Measurements from ENCODE around the gene TMOD4.
A peak's percentile ranks its signal among the peaks of the same experiment; 100 is the strongest.
"Not testable (repeated sequence)": the region's sequence is repeated elsewhere in the genome, so short reads cannot be mapped to it uniquely, and the experiment has no call there.

The TMOD4 gene

DNA sequence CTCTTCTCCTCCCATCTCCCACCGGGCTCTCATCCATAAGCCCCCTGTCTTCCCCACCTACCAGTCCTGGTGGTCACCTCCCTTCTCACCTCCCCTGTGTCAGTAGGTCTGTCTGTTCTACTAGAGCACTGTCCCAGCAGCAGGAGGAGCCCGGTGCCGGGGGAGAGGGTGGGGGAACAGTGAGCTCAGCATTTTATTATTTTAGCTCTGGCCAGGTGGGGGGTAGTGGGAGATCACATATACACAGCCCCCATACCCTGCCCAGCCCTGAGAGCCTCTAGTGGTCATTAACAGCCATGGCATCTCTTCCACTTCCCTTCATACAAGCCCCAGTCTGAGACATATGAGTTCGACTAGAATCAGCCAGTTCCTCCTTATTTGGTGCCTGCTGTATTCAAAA lies at the start of gene TMOD4:
TSS of gene TMOD4 (minus strand) at position 119 of the 400 bp plus-strand sequence. CDS start 1,106 bp downstream, outside the sequence.
- TF ChIP-seq, protein P1, sequence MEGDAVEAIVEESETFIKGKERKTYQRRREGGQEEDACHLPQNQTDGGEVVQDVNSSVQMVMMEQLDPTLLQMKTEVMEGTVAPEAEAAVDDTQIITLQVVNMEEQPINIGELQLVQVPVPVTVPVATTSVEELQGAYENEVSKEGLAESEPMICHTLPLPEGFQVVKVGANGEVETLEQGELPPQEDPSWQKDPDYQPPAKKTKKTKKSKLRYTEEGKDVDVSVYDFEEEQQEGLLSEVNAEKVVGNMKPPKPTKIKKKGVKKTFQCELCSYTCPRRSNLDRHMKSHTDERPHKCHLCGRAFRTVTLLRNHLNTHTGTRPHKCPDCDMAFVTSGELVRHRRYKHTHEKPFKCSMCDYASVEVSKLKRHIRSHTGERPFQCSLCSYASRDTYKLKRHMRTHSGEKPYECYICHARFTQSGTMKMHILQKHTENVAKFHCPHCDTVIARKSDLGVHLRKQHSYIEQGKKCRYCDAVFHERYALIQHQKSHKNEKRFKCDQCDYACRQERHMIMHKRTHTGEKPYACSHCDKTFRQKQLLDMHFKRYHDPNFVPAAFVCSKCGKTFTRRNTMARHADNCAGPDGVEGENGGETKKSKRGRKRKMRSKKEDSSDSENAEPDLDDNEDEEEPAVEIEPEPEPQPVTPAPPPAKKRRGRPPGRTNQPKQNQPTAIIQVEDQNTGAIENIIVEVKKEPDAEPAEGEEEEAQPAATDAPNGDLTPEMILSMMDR (IDR thresholded peaks at IDR 0.05; ENCODE audit: control insufficient read depth, extremely low read depth, insufficient read depth): peak; percentile 29; the same call in 1 of the 2 replicates
- no peak within 1 kb of the TSS for H3K4me3 ChIP-seq (ENCODE audit: low read depth, low read length)
- DNase-seq (ENCODE audit: low read depth): no peak

- no peak for DNase-seq (ENCODE audit: low read depth)
- no peak overlapping the region for H3K4me3 ChIP-seq (ENCODE audit: low read depth, low read length)
- TF ChIP-seq, protein P1 (IDR thresholded peaks at IDR 0.05; ENCODE audit: control insufficient read depth, extremely low read depth, insufficient read depth): no peak
These were observed 46.3 kb upstream of the TMOD4 start for GRCh38 chr1:151222130-151222529.

- no peak overlapping the region for H3K4me3 ChIP-seq (ENCODE audit: low read depth, low read length)
- TF ChIP-seq, protein P1 (IDR thresholded peaks at IDR 0.05; ENCODE audit: control insufficient read depth, extremely low read depth, insufficient read depth): no peak
- no peak for DNase-seq (ENCODE audit: low read depth)
These were observed 45.8 kb upstream of the TMOD4 start for GRCh38 chr1:151221616-151222015.

GRCh38 chr1:151213560-151213959 lies 37.8 kb upstream of the TMOD4 start:
- H3K4me3 ChIP-seq (ENCODE audit: low read depth, low read length): no peak overlapping the region
- TF ChIP-seq, protein P1 (IDR thresholded peaks at IDR 0.05; ENCODE audit: control insufficient read depth, extremely low read depth, insufficient read depth): no peak
- no peak for DNase-seq (ENCODE audit: low read depth)

DNA sequence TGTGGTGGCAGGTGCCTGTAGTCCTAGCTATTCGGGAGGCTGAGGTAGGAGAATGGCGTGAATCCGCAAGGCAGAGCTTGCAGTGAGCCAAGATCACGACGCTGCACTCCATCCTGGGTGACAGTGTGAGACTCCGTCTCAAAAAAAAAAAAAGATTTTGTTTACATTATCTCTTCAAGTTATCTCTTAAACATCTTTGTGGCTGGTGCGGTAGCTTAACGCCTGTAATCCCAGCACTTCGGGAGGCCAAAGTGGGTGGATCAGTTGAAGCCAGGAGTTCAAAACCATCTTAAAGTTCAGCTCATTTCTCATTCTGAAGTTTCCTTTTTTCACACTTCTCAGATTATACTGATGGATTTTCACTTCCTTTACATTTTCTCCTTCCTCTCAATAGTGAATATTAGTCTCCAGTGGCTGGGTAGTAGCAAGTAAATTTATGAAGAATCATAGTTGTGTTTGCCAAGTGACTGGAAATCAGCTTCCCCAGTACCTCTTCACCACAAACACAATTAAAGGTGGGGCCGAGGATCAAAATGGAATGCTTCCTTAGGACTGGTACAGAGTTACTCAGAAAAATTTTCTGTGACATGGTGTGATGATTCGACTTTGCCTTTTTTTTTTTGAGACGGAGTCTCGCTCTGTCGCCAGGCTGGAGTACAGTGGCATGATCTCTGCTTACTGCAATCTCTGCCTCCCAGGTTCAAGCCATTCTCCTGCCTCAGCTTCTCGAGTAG lies 36.4 kb upstream of the TMOD4 start:
- H3K4me3 ChIP-seq (ENCODE audit: low read depth, low read length): no peak overlapping the region
- DNase-seq (ENCODE audit: low read depth): no peak
- TF ChIP-seq, protein P1 (IDR thresholded peaks at IDR 0.05; ENCODE audit: control insufficient read depth, extremely low read depth, insufficient read depth): no peak

DNA sequence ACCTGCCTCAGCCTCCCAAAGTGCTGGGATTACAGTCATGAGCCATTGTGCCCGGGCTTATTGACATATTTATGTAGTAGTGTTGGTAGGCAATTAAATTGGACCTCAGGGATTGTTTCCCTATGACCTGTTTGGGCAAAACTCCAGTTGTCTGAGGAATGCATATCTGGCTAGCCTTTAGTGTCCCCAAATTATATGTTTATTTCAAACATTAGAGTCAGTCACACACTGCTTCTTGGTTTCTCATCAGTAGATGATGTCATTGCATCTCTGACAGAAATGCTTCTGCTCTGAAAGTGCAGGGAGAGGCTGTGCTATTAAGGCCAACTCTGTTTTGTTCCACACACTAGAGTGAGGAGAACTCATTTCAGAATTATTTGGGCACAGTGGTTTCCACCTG lies 35.0 kb upstream of the TMOD4 start:
- peak; percentile 71 for DNase-seq (ENCODE audit: low read depth)
- TF ChIP-seq, protein P1 (IDR thresholded peaks at IDR 0.05; ENCODE audit: control insufficient read depth, extremely low read depth, insufficient read depth): no peak
- no peak overlapping the region for H3K4me3 ChIP-seq (ENCODE audit: low read depth, low read length)

DNA sequence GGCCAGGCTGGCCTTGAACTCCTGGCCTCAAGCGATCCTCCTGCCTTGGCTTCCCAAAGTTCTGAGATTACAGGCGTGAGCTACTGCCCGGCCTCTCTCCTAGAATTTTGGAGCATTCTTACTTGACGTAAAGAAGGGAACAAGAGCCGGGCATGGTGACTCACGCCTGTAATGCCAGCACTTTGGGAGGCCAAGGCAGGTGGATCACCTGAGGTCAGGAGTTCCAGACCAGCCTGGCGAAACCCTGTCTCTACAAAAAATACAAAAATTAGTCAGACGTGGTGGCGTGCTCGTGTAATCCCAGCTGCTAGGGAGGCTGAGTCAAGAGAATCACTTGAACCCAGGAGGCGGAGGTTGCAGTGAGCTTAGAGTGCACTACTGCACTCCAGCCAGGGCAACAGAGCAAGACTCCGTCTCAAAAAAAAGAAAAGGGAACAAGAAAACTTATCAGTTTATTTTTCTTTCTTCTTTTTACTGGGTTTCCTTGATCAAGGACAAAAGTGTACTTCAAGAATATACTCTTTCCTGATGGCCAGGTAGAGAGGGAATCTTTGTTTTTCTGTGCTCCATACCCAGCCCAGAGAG lies 29.7 kb upstream of the TMOD4 start:
- DNase-seq (ENCODE audit: low read depth); H3K4me3 ChIP-seq (ENCODE audit: low read depth, low read length): not testable (repeated sequence)
